Measurements from ENCODE around the gene SERTM2. TPM values are rescaled to one million over a fixed set of nuclear protein-coding genes. Genes with fewer than 3 reads are reported as not detected.

SERTM2 gene
- total RNA-seq, 2 donors from 2014 or later: not detected

Other genes with a start within 250 kb of the SERTM2 start
- not detected for gene CAPN6, start 241.2 kb upstream of the SERTM2 start, total RNA-seq
- not detected for gene DCX, start 99.5 kb upstream of the SERTM2 start, total RNA-seq
- 10 to 100 TPM; 74.1 to 87.6 TPM for gene ALG13, start 169.5 kb downstream of the SERTM2 start, total RNA-seq